Embryonic facial prominence (tissue), 1 donor: ENCODE measurements around the gene EPHB1.

Source experiments
- DNase-seq: peaks from one replicate; pipeline ENCODE4 v3.0.0-alpha.2; 2016; ENCODE audit errors: extremely low spot score

EPHB1 gene

DNA sequence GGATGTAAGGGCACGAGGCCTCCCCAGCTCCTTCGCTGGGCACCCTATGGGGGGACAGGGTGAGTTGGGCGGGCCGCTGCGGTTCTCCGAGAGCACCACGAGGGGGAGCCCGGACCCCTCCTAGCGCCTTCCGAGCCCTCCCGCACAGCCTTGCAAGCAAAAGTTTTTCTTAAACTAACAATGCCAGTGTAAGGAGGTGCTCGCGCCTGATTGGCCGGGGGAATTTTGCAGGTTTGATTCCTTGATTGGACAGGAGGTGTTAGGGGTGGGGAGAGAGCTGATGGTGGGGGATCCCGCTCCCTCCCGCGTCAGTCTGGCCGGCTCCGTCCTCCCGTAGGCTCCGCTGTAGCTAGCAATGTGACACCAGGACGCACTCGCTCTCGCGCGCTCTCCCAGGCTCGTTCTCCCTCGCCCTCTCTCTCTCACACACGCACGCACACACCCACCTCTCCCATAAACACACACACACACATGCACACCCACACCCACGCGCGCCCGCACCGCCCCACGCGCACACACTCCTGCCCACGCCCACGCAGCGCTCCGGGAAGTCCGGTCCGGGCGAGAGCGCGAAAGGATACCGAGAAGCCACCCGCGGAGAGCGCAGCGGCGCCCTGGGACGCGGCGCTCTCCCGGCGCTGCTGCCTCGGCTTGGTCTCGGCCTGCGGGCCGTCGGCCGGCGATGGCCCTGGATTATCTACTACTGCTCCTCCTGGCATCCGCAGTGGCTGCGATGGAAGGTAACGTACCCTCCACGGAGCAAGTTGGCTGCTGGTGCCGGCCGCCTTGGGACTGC is at the start of gene EPHB1:
Gene EPHB1 (plus strand): TSS at position 311 of the 796 bp plus-strand sequence.
- peak; percentile 90 for DNase-seq

DNA sequence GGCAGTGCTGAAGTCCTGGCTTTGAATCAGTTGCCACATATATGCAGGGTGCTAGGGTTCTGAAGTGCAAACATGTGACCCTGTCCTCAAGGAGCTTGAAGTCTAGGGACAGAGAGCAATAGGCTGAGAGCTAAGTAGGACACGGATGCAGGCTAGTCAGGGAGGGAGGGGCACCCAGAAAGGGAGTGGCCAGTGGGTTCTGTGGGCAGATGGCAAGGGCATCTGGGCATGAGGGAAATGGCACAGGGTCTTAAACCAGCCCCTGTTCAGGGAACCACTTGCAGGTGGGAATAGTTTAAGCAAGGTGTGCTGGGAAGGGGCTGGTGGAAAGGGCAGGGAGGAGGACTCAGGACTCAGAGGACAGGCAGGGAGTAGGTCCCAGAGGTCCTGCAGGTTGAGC is 46.4 kb upstream of the EPHB1 start:
- DNase-seq, result no peak

DNA sequence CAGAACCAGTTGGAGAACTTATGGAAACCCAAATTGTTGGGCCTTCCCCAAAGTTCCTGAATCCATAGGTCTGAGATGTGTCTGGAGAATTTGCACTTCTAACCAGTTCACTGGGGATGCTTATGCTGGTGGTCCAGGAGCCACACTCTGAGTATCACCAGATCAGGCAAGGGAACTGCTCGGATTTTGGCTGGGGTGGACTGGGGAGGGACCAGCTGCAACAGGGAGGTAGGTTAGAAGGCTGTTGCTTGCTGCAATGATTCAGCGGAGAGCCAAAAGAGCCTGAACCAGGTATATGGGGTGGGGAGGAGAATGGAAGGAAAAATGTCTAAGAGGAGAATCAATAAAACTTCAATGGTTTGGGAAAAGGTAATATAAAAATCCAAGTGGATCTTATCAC is 45.9 kb upstream of the EPHB1 start:
- DNase-seq, result no peak

DNA sequence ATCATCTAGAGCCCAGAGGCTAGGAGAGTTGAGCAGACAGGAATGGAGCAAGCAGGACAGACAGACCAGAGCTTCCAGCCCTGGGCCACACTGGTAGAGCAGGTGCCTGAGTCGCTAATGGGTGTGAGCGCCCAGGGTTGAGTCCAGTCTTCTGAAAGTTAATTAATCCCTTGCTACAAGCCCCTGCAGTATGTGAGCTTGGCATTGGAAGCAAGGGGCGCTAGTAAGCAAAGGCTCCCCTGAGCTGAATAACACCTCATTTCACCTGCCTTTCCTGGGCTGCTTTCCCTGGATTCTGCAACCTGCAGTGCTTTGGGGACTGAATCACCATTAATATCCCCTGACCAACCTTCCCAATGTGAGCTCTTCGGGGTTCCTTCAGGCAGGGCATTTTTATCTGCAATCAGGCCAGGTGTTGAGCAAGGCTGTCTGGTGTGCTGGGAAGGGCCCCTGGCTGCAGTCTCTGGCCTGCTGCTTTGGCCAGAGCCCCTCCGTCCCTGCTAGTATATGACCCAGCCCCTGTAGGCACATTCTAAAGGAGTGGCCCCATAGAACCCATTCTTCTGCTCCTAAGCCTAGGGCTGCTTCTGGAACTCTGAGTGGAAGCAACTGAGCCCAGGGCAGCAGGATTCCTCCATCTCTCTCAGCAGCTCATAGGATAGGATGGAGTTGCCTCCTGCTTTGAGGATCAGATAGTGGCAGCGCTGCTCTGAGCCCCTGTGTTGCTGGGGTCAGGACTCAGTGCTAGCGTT is 45.1 kb upstream of the EPHB1 start:
- no peak for DNase-seq

DNA sequence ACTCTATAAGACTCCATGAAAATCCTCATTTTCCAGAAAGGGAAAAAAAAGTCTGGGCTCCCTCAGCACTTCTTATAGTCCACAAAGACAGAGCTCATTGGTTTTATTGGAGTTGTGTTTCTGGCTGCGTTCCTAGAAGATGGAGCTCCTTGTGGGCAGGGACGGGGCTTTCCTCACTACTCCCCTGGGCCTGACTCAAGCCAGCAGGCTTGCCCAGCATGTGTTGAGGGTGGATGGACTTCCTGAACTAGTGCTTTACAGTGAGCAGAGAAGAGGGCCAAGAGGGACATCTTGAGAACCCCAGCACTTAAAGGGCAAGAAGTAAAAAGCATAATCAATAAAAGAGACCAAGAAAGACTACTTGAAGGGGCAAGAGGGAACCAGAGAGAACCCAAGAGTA is 43.2 kb upstream of the EPHB1 start:
- DNase-seq, result no peak

DNA sequence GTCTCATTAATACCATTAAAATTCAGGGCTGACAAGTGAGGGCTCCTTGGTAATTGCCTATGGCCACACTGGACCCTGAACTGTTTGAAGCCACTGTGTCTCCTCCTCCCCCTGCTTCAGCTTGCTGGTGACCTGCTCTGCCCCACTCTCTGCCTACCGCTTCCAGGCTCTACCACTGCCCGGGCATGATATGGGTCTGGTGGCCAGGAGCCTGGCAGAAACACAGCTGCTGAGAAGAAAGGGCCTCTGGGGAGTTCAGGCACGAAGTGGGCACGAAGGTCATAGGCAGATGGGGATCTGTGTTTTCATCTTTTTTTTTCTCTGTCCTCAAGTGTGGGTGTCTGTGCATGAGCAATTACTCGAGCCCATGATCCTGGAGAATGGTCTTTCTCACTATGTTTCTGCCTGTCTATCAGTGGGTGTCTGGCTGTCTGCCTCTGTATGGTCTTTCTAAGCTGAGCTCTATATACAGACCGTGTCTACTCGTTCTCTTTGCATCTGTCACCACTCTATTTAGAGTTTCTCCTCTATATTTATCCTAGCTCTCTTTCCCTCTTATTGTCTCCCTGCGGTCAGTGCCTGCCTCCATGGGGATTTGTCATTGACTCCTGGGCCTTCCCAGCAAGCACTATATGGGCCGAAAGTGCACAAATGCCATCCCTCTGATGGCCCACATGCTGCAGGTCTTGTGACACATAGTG is 42.1 kb upstream of the EPHB1 start:
- no peak for DNase-seq

DNA sequence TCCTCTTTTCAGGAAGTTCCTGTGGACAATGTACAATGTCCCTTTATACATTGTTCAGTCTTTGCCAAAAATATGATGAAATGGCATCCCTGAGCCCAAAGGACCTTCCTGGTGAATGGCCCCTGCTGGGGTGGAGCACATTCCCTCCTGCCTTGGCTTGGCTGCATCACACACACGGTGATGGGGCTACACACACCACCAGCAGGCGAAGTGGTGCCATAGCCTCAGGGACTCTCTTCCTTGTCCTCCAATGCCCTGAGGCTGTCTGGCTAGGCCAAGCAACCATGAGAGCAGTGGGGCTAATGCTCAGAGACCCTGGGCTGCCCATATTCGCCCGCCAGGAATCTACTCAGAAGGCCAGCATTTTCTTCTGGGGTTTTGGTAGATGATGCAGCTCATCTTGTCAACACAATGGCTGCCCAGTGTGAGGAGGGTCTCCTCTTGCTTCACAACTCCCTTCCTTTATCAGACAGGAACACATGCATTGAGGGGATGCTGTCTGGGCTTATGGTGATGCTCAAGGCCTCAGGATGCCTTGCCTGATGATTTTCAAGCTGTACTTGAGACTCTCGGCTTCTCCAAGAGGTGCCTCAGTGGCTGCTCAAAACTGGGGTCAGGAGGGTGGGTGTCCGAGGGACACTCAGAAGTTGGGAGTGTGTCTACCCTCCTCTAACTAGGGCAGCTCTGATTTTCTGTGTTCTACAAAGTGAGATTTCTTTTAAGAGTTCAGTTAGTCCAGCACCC is 40.9 kb upstream of the EPHB1 start:
- DNase-seq, result no peak

DNA sequence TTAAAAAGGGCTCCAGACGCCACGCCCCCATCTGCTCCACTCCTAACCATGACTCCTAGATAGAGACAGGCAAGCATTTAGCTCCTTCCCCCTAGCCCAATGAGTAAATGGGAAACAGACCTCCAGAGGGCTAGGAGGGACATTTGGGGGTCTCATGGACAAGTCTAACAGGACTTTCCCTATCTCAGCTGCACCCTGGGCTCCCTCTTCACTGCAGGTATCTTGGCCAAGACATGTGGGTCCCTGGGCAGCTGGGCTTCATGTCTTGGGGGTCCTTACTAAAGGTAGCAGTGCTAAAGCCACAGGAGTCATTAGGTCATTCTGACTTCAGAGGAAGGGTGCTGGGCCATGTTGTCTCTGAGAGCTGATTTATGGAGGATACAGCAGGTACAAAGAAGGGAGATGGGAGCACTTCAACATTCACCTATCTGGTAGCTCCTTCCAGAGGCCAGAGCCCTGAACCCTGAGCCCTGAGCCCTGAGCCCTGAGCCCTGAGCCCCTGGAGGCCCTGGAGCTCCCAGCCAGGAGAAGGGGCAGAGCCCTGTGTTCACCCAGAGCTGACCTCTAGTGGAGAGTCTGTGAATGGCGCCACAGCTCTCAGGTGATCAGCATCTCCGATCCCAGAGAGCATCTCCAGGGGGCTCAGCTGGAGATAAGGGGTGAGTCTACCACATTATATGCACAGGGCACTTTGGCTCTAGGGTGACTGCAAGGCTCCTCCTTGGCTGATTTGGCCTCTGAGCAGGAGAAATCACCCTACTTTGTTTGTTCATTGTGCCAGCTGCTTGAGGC is 40.1 kb upstream of the EPHB1 start:
- DNase-seq, result no peak

DNA sequence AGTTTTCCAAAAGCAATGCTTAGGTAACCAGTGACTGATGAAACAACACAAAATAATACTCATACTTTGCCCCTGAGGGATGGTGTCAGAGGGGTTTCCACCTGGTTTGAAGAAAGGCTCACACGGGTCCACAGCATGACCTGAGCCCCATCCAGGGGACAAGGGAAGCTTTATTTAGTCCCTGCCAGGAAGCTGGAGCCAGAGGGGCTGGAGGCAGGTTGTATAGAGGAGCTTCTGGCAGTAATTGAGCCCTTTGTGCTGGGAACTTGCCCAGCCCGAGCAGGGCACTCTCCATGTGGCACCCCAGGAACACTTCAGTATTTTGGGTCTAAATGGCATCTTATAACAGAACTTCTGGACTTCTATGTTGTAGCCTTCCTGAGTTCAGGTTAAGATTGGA is 39.2 kb upstream of the EPHB1 start:
- no peak for DNase-seq

DNA sequence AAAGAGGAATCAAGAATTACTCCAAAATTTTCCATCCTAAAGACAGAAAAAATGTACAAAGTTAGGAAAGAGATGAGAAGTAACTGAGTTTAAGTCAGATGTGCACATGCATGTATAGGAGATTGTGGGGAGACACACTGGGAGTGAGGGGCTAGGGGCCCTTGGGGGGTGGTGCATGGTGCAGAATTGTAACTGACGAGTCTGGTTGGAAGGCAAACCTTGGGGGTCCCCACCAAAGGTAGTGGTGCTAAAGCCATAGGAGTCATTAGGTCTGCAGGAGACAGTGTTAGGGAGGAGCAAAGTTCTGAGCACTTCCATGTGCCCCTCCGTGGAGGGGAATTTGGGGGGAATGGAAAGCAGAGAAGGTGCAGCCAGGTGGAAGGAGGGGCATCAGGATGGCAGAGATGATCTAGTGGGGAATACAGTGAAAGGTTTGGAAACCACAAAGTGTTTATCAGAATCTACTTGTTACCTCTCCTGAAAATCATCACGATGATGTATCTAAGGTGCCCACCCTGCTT is 37.5 kb upstream of the EPHB1 start:
- no peak for DNase-seq

DNA sequence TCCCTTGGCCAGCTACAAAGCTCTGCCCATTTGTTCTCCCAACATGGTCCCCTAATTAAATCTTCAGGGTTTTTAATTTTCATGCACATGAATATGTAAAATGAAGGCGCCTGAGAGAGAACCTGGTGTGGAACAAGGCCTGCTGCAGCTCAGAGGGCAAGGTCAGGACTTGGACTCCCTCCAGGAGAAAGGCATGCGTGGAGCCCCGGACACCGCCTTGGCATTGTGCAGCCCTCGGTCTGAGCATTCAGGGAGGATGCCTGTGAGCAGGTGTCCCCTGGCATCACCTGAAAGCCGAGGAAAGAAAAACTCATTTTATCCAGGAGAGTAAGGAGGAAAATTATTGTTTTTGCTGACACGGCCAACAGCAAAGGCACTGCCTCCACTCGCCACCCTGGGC is 33.8 kb upstream of the EPHB1 start:
- DNase-seq, result no peak

DNA sequence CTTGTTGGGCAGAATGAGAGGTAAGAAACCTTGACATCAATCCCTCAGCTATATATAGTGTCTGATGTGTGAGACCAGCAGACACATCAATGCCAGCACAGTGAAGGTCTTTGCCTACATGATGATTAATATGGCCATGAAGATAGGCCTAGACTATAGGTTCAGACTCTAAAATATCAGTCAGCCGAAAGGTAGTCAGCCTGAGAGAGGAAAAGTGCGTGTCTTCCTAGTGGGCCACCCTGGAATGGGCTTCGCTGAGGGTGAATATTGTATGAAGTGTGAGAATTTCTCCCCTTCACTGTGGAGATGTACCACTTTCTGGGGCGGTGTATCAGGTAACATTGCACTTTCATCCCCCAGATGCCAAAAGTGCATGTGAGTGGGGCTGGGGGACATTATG is 33.0 kb upstream of the EPHB1 start:
- DNase-seq, result no peak

DNA sequence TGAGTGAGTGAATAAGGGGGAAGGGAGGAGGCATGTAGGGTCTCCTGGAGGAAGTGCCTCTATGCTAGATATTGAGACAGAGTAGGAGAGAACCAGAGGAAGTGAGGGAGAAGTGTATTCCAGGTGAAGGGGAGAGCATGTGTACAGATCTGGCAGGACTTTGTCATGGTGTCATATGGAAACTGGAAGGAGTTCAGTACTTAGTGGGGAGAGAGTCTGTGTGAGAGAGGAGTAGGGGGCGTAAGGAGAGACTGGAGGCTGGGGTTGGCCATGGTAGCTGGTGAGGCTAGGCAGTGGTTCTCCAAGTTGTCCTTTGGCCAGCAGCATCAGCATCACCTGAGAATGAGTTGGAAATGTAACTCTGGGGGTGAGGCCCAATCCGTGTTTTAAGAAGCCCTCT is 29.6 kb upstream of the EPHB1 start:
- DNase-seq, result no peak

DNA sequence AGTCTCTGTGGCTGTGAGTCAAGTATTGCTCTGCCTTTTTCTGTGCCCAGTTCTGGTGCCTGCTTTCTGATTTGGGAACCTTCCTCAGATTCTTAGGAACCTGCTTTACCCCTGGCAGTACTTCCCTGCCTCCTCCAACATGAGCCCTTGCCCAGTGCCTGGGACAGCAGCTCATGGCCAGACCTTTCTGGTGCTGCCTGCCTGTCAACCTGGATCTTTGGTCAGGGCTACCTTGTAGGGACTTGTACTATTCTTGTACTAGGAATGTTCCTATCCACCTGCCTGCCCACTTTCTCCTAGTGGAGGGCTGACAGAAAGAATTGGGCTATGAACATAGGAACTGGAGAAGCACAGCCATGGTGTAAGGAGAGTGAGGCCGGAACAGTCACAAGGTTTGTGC is 28.8 kb upstream of the EPHB1 start:
- no peak for DNase-seq

DNA sequence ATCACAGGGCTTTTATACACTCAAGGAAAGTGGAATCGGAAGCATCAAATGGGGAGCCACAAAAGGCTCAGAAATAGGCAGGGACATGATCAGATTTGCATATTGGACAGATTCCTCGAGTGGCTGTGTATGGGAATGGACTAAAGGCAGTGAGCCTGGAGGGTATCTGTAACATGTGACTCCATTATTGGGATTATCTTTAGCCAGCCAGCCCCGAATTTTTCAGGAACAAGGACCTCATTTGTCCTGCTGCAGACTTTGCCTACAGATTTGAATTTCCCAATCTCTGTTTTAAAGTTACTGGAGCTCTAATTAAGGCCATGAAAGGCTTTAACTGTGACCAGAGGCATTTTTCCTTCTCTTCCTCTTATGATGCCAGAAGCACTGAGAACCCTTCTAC is 26.9 kb upstream of the EPHB1 start:
- DNase-seq, result no peak

DNA sequence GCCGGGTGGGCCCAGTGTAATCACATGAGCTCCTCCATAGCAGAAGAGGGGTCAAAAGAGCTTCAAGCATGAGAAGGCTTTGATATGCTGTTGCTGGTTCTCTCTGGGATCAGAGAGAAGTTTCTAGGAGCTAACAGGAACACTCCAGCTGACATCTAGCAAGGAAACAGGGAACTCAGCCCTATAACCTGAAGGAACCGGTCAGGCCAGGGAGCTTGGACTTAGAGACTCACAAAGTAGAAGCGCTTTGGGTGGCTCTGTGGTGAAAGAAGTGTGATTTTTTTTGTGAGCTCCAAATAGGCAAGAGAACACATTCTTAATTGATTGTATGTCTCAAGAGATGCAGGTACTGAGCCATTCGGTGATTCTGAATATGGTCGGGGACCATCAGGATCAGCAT is 26.2 kb upstream of the EPHB1 start:
- no peak for DNase-seq

DNA sequence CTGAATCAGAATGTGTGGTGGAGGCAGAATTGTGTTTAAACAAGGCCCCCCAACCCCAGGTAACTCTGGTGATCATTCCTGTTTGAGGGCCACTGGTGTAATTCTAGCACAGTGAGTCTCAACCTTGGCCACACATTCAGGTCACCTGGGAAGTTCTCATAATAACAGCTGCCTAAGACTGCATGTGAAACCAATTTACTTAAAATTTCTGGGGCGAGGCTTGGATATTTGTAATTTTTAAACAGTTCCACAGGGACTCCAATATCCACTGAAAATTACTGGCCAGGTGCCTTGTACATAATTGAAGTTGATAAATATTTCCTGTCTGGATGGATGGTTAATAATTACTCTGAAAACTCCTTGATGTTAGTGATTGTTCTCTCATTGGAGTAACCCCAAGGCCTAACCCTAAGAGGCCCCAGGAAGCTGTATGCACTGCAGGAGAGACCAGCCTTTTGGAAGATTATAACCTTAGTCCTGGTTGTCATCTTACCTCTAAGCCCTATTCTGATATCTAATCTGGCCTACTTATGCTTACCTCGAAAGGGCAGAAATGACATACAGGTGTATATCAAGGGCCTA is 25.7 kb upstream of the EPHB1 start:
- DNase-seq, result no peak

DNA sequence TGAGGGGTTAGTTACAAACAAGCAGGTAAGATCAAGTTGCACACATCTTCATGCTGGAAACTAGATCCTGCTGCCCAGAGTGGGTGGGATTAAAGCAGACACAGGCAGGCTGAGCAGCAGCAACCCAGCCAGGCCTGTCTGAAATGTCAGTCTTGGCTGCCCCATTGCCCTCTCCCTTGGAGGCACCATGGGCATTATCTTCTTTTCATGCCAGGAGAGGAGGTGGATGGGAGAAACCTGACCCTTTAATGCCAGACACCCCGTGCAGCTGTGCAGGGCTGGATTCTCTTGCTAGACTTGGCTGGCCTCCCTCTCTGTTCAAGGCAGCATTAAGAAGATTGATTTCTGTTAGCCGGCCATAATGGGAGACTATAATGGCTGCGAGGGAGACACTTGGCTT is 23.0 kb upstream of the EPHB1 start:
- DNase-seq, result no peak

DNA sequence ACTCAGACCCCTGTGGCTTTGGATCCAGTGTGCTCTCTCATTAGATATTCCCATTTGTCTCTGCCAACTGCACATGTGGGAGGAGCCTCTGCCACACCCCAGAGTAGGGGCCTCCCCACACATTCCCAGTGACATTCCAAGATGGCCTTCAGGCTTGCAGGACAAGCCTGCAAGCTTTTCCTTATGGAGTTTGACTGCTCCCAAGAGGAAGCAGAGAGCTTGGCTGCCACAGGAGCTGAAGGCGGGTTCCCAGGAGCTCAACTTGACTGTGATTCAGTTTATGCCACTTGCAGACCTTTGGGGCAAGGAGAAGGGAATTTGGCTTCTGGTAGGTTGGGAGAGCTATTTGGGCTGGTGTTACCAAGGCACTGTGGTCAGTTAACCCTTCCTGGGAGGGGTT is 22.5 kb upstream of the EPHB1 start:
- DNase-seq, result no peak

DNA sequence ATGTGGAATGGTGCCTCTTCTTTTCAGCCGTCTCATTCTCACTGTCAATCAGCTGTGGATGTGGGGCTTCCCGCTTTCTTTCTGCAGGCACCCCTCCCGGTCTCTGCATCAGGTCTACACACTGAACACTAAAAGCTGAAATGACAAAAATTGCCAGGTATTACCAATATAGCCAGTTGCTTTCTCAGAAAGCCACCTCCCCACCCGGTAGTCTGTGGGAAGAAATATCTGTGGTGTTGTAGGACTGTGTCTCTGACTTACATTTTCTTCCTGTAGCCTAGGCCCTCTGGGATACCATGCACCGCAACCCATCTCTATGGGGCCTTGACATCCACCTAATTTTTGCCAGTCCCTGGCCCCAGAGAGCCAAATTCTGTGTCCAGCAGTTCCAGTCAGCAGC is 19.2 kb upstream of the EPHB1 start:
- no peak for DNase-seq

DNA sequence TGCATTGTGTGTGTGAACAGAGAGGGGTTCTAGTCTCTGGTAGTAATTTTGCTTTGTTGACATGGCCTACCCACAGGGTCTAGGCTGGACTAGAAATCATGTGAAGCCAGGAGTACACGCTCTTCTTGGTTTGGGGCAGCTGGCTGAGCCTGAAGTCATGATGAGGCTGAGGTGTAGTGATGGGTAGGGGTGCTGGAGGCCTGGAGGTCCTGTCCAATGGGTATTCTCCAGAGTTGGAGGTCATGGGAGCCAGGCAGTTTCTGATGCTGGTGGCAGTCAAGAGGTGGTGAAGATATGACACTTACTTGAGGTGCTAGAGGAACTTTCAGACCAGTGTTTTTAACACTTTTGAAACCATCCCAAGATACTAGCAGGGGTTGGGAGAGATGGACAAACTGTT is 18.5 kb upstream of the EPHB1 start:
- DNase-seq, result no peak
